Measurements from ENCODE around the gene WRAP73.

Gene WRAP73

DNA sequence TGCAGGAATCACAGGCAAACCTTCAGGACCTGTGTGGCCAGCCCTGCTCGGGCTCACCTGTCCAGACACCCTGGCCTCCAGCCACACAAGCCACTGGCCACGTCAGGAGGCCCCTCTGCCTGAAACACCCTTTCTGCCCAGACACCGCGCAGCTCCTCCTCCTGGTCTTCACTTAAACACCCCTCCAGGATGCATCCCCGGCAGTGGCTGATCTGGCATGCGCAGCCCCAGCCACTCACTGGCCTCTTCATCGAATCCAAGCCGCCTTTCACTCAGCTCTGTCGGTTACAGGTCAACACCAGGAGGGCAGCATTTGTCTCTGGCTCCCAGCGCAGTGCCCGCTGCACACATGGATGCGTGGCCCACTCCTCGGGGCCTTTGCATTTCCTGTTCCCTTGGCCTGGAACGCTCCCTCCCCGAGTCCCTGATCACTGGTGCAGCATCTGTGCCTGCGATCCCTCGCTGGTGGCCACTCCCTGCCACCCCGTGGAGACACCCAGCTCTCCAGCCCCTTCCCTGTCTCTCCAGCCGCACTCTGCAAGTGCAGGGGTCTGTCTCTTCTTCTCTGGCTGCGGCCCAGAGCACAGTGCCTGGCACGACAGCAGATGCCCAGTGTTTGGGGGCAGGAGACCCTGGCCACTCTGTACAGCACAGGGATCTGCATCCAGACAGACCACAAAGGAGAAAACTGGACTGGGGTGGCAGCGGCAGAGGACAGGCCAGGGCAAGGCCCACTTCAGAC is 15.7 kb downstream of the WRAP73 start:
- TF ChIP-seq, protein P1, sequence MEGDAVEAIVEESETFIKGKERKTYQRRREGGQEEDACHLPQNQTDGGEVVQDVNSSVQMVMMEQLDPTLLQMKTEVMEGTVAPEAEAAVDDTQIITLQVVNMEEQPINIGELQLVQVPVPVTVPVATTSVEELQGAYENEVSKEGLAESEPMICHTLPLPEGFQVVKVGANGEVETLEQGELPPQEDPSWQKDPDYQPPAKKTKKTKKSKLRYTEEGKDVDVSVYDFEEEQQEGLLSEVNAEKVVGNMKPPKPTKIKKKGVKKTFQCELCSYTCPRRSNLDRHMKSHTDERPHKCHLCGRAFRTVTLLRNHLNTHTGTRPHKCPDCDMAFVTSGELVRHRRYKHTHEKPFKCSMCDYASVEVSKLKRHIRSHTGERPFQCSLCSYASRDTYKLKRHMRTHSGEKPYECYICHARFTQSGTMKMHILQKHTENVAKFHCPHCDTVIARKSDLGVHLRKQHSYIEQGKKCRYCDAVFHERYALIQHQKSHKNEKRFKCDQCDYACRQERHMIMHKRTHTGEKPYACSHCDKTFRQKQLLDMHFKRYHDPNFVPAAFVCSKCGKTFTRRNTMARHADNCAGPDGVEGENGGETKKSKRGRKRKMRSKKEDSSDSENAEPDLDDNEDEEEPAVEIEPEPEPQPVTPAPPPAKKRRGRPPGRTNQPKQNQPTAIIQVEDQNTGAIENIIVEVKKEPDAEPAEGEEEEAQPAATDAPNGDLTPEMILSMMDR (IDR thresholded peaks at IDR 0.05; ENCODE audit: control insufficient read depth, extremely low read depth, insufficient read depth) = no peak
- no peak for DNase-seq (ENCODE audit: low read depth)
- H3K4me3 ChIP-seq (ENCODE audit: low read depth, low read length) = no peak overlapping the region

DNA sequence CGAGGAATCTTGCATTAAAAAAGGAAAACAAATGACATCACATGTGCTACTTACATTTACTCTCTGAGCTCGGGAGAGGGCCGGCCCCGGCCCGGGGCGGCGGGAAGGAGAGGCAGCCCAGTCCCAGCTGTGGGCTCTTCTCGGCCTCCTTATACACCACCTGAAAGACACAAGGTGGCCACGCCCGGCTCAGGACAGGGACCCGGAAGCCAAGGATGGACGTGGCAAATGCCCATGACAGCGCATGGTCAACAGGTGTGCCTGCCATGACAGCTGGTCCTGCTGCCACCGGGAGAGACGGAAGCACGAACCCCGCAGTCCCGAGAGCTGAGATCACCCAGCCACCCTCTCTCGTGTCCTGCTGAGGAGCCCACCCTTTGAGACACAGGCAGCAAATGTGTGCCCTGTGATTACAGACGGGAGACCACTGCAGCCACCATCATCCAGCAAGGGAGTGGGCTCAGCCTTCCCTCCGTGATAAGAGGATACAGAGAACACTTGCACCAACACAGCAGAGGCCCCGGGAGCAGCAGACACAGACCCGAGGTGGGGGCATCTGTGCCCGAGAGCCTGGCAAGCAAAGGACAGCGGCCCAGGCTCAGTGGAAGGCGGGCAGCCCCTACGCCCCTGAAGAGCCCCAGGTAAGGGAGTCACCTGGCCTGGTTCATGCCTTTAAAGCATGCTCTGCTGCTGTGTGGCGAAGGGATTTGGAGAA is 16.4 kb downstream of the WRAP73 start:
- TF ChIP-seq, protein P1 (IDR thresholded peaks at IDR 0.05; ENCODE audit: control insufficient read depth, extremely low read depth, insufficient read depth) = no peak
- DNase-seq (ENCODE audit: low read depth) = no peak
- H3K4me3 ChIP-seq (ENCODE audit: low read depth, low read length) = no peak overlapping the region

DNA sequence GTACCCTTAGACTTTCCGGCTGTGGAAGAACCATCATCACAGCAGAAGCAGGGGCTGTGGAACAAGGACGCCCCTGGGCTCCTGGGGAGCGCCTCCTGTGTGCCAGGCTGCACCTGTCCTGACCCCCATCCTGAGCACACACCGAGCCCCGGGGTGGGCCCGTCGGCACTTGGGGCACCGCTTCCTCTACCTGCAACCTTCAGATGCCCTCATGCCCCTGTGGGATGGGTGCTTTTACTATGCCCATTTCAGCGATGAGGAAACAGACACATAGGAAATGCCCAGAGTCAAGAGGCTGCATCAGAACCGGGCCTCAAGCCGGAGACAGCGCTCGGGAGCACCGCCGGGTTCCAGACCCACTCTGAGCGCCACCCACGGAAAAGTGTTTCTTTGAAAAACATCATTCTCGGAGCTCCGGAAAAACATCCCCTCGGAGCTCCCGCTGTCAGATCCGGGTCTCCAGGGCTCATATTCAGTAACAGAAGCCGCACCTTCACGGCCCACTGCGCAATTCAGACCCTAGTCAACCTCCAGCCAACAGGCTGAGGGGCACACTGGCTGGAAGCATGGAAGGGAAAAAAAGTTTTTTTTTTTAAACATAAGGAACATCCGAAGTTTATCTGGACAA is 17.1 kb downstream of the WRAP73 start:
- H3K4me3 ChIP-seq (ENCODE audit: low read depth, low read length) = no peak overlapping the region
- DNase-seq (ENCODE audit: low read depth) = no peak
- TF ChIP-seq, protein P1 (IDR thresholded peaks at IDR 0.05; ENCODE audit: control insufficient read depth, extremely low read depth, insufficient read depth) = no peak

DNA sequence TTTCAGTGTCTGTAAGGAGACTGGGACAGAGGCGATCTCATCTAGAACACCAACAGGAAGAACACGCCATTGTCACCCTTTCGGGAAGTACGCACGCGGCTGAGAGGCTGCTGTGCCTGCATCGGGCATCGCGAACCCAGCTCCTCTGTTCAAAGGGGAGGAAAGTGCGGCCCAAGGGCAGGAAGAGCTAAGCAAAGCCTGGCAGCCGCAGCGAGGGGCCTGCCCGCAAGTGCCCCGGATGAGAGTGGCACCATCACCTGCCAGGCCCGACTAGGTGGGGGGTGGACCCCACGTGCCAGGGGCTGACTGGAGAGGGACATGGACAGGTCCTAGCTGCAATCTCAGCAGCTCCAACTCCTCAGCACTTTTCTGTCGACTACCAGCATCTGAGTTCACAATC is 17.6 kb downstream of the WRAP73 start:
- DNase-seq (ENCODE audit: low read depth) = no peak
- TF ChIP-seq, protein P1 (IDR thresholded peaks at IDR 0.05; ENCODE audit: control insufficient read depth, extremely low read depth, insufficient read depth) = no peak
- H3K4me3 ChIP-seq (ENCODE audit: low read depth, low read length) = no peak overlapping the region

DNA sequence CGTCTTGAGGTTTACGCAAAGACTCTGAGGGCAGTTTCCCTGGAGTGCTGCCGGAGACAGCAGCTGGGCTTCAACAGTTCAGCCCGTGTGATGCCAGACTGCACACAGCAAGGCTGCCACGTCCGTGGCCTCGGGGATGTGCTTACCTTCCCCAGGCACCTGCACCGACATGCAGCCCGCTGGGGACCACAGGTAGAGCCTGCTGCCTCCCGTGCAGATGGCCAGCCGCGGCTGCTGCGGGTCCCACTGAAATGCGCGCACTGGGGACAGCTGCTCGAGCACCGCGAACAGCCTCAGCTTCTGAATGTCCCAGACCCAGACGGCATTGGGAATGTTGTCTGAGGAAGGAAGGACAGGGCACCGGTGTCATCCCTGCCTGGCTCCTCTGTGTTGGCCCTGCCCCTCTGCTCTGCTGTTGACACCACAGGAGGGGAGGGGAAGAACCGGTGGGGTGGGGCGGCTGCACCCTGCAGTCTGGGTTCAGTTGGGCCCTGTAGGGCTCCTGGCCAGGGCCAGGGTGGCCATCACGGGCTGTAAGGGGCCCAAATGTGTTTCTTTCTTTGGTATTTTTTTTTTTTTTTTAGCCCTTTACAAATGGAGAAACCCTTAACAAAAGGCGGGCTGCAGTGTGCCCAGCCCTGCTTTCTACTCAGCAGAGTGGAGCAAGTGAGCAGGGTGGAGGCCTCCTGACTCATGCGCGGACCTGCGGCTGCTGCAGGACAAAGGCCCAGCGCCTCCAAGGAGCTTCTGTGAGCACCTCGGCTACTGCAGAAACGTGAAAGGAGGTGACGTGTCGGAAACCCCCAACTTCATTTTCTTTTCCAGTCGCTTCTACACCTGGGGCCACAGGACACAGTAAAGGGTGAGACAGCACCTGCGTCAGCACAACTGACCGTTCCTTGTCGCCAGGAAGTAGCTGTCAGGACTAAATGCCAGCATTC is 18.3 kb downstream of the WRAP73 start:
- no peak overlapping the region for H3K4me3 ChIP-seq (ENCODE audit: low read depth, low read length)
- TF ChIP-seq, protein P1 (IDR thresholded peaks at IDR 0.05; ENCODE audit: control insufficient read depth, extremely low read depth, insufficient read depth) = no peak
- no peak for DNase-seq (ENCODE audit: low read depth)

DNA sequence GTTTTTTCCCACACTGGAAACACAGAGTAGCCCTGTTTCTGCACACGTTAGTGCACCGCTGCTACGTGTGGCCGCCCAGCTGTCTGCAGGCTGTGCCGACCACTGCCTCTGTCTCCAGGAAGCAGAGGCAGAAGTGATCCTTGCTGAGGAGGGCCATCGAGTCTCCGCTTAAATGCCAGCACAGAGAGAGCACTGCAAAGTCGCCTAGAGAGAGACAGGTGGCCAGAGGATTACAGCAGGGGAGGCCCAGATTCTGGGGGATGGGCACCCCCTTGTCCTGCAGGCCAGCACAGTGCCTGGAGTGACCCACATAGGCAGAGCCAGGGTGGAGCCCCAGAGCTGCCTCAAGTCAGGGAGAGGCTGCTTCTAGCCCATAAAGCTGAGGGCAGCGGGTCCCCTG is 19.0 kb downstream of the WRAP73 start:
- TF ChIP-seq, protein P1 (IDR thresholded peaks at IDR 0.05; ENCODE audit: control insufficient read depth, extremely low read depth, insufficient read depth) = no peak
- H3K4me3 ChIP-seq (ENCODE audit: low read depth, low read length) = no peak overlapping the region
- no peak for DNase-seq (ENCODE audit: low read depth)

Measured in LNCaP clone FGC (cell line).